K562 (cell line): ENCODE results near the gene CHPF. TPM values are rescaled to one million over a fixed set of nuclear protein-coding genes. Genes with fewer than 3 reads are reported as not detected.

Experiments used
- AFF1 ChIP-seq, 2 experiments: fragments of 450-650 bp; IDR thresholded peaks; 2 replicates each; pipeline ENCODE4 v1.6.1; 2018; ENCODE audit warnings: mild to moderate bottlenecking in 2 of 2, low read depth in 1 of 2; ENCODE audit not compliant: partially characterized antibody in 2 of 2
- CREB1 ChIP-seq, 2 experiments: sonication (generic) in 1 of 2; formaldehyde crosslinking in 1 of 2; IDR thresholded peaks; 2 replicates each; pipeline versions ENCODE4 v1.6.1 to v1.8.0; 2012 to 2022; ENCODE audit warnings: inconsistent platforms in 1 of 2, mild to moderate bottlenecking in 1 of 2, missing genetic modification reagents in 1 of 2, moderate library complexity in 1 of 2
- DEAF1 ChIP-seq: fragments of 450-650 bp; formaldehyde crosslinking; IDR thresholded peaks from 2 replicates; pipeline ENCODE4 v1.4.0; 2020; ENCODE audit warnings: mild to moderate bottlenecking, moderate library complexity
- ELF2 ChIP-seq: fragments of 250-450 bp; sonication (Bioruptor Pico); IDR thresholded peaks from 2 replicates; pipeline ENCODE4 v1.5.0; 2021; ENCODE audit warnings: mild to moderate bottlenecking
- ETS1 ChIP-seq: conservative IDR thresholded peaks from 2 replicates; pipeline ENCODE4 v1.6.1; 2011; ENCODE audit warnings: low read depth, mild to moderate bottlenecking, low read length; ENCODE audit not compliant: control insufficient read depth
- FOSL1 ChIP-seq: fragments of 200-800 bp; sonication (Bioruptor generic); conservative IDR thresholded peaks from 2 replicates; pipeline ENCODE4 v1.6.1; 2016; ENCODE audit warnings: missing genetic modification characterization, missing compliant biosample characterization
- FOXJ3 ChIP-seq: sonication (generic); formaldehyde crosslinking; IDR thresholded peaks from 2 replicates; pipeline ENCODE4 v1.4.0; 2020; ENCODE audit warnings: mild to moderate bottlenecking, missing genetic modification reagents
- HDGF ChIP-seq: fragments of 450-650 bp; IDR thresholded peaks from 2 replicates; pipeline ENCODE4 v1.6.1; 2016
- NFE2L1 ChIP-seq: fragments of 450-650 bp; IDR thresholded peaks from 2 replicates; pipeline ENCODE4 v1.6.1; 2016; ENCODE audit warnings: missing genetic modification characterization, low read depth, mild to moderate bottlenecking, missing compliant biosample characterization, moderate library complexity, borderline replicate concordance
- SIN3A ChIP-seq, 2 experiments: fragments of 150-350 bp in 1 of 2; IDR thresholded peaks; 2 replicates each; pipeline ENCODE4 v1.6.1; 2011 to 2016; ENCODE audit warnings: borderline replicate concordance in 2 of 2, low read depth in 2 of 2, low read length in 2 of 2, mild to moderate bottlenecking in 2 of 2, moderate library complexity in 2 of 2; ENCODE audit not compliant: control insufficient read depth in 1 of 2
- SLC30A9 ChIP-seq: fragments of 250-450 bp; sonication (Bioruptor Pico); IDR thresholded peaks from 2 replicates; pipeline ENCODE4 v1.8.0; 2022; ENCODE audit warnings: mild to moderate bottlenecking, moderate library complexity
- TGIF2 ChIP-seq: sonication (generic); formaldehyde crosslinking; IDR thresholded peaks from 2 replicates; pipeline ENCODE4 v1.8.1; 2022; ENCODE audit warnings: mild to moderate bottlenecking, missing genetic modification reagents, moderate library complexity
- ZNF57 ChIP-seq: fragments of 450-650 bp; formaldehyde crosslinking; IDR thresholded peaks from 2 replicates; pipeline ENCODE4 v1.4.0; 2020; ENCODE audit warnings: mild to moderate bottlenecking, moderate library complexity
- ZNF639 ChIP-seq, 2 experiments: fragments of 200-800 bp in 1 of 2; sonication (Bioruptor generic) in 1 of 2; sonication (generic) in 1 of 2; formaldehyde crosslinking in 1 of 2; IDR thresholded peaks in 1 of 2; conservative IDR thresholded peaks in 1 of 2; 2 replicates each; pipeline versions ENCODE4 v1.5.0 to v1.6.1; 2016 to 2020; ENCODE audit warnings: missing compliant biosample characterization in 1 of 2, missing genetic modification characterization in 1 of 2, missing genetic modification reagents in 1 of 2
- polyA plus RNA-seq, 8 experiments: library from polyadenylated mRNA; depleted of rRNA in 4 of 8; stranded (reverse) in 5 of 8; unstranded in 3 of 8; fragments of >200 nt; fragmentation: Nextera tagmentation in 2 of 8; fragmentation: Illumina TruSeq in 1 of 8; extraction: Ambion mirVana in 2 of 8; extraction: Trizol in 1 of 8; gene quantifications; 2 replicates each; pipeline versions ENCODE4 v1.2.1 to v1.2.3, GENCODE V29; 2011 to 2014; ENCODE audit warnings: inconsistent platforms in 1 of 8, missing spikeins in 1 of 8
- total RNA-seq, 7 experiments: library from RNA; depleted of rRNA in 6 of 7; stranded (reverse); fragments of >200 nt in 6 of 7; fragmentation: Illumina TruSeq in 2 of 7; extraction: Trizol in 2 of 7; gene quantifications; 2 replicates each; pipeline versions ENCODE4 v1.2.1 to v1.2.3, GENCODE V29; 2011 to 2021; ENCODE audit warnings: low replicate concordance in 1 of 7

CHPF gene
- total and polyA plus RNA-seq, 9 of the 15 experiments (the other 6 are each of a cell fraction or from before 2014, with no cell fraction given) = 0.15 to 57.2 (median 7.9) TPM

GRCh38 chr2:219498280-219499057 is 45.1 kb downstream of the CHPF start, which contains the start of gene GMPPA (continued):
- TF ChIP-seq ELF2 (CRISPR knock-in tag) (peak; percentile 94), SIN3A (IDR thresholded peaks at IDR 0.05; ENCODE audit: borderline replicate concordance in 2 of 2, control insufficient read depth in 1 of 2, low read depth in 2 of 2, low read length in 2 of 2) (peak in 1 of 2 experiments; percentile 84; a peak in 1 of 4 replicates), CREB1 (IDR thresholded peaks at IDR 0.05) (no peak), CREB1 (CRISPR knock-in tag; IDR thresholded peaks at IDR 0.05) (no peak; the same call in 1 of the 2 replicates), HDGF (no peak), ZNF57 (CRISPR knock-in tag) (no peak), FOXJ3 (no peak), SLC30A9 (CRISPR knock-in tag) (no peak), DEAF1 (CRISPR knock-in tag) (no peak), AFF1 (IDR thresholded peaks at IDR 0.05; ENCODE audit: low read depth in 1 of 2, partially characterized antibody in 2 of 2) (peak; percentile 42 to 81), FOSL1 (no peak), TGIF2 (CRISPR knock-in tag) (no peak), ETS1 (peak; percentile 75), ZNF639 (CRISPR knock-in tag; conservative IDR thresholded peaks at IDR 0.05 in 1 of 2, IDR thresholded peaks at IDR 0.05 in 1 of 2) (peak in 1 of 2 experiments; percentile 27; a peak in 1 of 4 replicates), NFE2L1 (tag) (no peak)
